ENCODE data around the gene NEK10.
A peak's percentile ranks its signal among the peaks of the same experiment; 100 is the strongest.

NEK10 gene

DNA sequence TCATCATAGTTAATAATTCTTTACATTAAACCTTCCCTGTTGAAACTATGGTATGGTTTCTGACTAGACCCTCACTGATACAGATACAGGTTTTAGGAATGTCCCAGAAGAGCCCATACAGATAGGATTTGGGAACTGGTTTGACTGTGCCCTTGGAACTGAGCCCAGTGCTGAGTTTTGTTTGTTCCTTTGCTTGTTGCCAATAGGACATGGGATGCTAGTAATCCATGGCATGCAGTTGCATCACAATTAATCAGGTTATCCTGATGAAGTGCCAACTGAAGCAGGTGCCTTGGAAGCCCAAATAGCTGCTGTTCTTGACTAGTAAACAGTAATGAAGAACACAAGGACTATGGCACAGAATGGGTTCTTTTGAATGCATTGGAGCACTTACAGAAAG is 230.6 kb downstream of the NEK10 start:
- TF ChIP-seq, protein P1, sequence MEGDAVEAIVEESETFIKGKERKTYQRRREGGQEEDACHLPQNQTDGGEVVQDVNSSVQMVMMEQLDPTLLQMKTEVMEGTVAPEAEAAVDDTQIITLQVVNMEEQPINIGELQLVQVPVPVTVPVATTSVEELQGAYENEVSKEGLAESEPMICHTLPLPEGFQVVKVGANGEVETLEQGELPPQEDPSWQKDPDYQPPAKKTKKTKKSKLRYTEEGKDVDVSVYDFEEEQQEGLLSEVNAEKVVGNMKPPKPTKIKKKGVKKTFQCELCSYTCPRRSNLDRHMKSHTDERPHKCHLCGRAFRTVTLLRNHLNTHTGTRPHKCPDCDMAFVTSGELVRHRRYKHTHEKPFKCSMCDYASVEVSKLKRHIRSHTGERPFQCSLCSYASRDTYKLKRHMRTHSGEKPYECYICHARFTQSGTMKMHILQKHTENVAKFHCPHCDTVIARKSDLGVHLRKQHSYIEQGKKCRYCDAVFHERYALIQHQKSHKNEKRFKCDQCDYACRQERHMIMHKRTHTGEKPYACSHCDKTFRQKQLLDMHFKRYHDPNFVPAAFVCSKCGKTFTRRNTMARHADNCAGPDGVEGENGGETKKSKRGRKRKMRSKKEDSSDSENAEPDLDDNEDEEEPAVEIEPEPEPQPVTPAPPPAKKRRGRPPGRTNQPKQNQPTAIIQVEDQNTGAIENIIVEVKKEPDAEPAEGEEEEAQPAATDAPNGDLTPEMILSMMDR (IDR thresholded peaks at IDR 0.05; ENCODE audit: extremely low read depth, missing control alignments) = no peak
- no peak for DNase-seq (ENCODE audit: low spot score)

DNA sequence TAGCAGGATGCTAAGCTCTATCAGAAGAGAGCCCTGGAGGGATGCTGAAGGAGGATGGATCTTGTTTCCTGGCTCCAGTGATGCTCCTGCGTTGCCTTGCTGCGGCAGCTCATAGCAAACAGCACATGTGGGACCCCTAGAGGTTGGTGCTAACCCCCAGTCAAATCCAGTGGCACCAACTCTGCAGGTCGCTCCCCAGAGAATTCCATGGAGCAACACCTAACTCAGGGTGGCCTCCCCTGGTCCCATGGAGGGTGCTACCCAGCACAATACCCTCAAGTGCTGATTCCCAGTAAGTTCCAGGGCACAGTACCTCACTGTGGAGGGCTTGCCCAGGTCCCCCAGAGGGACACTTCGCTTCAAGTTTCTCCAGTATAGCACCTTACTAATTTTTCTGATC is 231.2 kb downstream of the NEK10 start:
- TF ChIP-seq, protein P1 (IDR thresholded peaks at IDR 0.05; ENCODE audit: extremely low read depth, missing control alignments) = no peak

DNA sequence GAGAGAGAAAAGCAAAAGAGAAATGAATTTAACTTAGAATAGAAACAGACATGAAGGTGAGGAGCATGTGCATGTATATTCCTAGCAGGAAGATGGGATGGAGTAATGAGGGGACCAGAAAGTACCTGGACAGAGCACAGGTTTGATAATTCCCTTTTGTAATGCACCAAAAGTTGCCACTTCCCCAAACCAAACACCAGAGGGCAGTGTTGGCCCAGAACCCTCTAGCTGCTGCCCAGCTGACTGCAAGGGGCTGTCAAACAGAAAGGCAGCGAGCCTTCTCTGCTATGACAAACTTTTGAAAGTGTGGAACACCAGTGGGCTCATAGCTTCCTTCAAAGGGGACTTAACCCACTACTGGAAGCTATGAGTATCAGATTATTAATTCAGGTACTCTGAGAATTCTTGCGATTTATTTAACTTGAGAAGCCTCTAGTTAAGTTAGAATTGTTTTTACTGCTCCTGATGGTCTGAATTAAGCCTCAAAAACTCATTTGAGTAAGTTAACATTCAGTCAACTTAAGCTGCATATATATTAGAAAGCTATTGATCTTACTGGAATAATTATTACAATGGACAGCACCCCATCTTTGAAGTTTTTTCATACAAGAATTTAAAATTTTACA is 234.9 kb downstream of the NEK10 start:
- DNase-seq (ENCODE audit: low spot score) = peak; percentile 66
- TF ChIP-seq, protein P1 (IDR thresholded peaks at IDR 0.05; ENCODE audit: extremely low read depth, missing control alignments) = peak; percentile 80

More for the DNA sequence above, 231.2 kb downstream of the NEK10 start:
- DNase-seq (ENCODE audit: low spot score) = no peak

DNA sequence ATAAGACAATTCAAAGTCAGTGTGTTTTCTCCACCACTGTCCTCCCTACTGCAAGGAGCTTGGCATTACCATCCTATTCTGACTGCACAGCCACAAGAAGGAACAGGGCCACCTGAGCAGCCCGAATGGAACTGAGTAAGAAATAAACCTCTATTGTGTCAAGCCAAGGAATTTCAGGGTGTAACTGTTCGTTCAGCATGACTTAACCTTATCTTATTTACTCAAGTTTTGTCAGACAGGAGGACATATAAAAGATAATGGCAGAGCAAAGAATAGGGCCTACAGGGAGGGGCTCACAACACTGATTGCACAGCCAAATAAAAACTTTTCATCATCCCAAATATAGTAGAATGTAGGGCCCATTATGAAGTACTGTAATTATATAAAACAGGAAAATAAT is 236.1 kb downstream of the NEK10 start:
- no peak for DNase-seq (ENCODE audit: low spot score)
- TF ChIP-seq, protein P1 (IDR thresholded peaks at IDR 0.05; ENCODE audit: extremely low read depth, missing control alignments) = no peak

DNA sequence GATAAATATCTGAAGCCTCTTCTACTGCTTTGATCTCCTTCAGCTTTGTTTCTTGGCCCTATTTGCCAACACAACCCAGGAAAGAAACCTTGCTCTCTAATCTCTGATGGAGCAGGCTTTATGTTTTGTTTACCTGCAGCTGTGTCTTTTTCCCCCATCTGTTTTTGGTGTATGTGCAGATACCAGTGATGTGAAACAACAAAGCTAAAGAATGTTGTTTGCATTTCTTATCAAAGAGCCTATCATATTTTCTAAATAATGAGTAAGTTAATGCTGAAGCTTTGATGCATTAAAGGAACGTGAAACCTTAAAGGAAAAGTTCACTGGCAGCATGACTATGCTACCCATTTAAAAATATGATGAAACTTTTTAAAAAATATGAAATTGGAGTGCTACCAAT is 238.4 kb downstream of the NEK10 start:
- no peak for DNase-seq (ENCODE audit: low spot score)
- TF ChIP-seq, protein P1 (IDR thresholded peaks at IDR 0.05; ENCODE audit: extremely low read depth, missing control alignments) = no peak

DNA sequence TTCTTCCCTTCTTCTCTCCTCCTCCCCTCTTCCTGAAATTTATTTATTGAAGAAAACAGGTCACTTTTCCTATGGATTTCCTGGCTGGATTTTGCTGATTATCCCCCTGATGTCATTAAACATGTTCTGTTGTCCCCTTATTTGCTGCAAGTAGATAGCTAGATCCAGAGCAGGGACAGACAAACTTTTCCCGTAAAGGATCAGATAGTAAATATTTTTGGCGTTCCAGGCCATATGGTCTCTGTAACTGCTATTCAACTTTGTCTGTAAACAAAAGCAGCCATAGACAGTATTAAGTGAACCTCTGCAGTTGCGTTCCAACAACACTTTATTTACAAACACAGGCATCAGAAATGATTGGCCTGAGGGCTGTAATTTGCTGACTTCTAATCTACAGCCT is 241.3 kb downstream of the NEK10 start:
- TF ChIP-seq, protein P1 (IDR thresholded peaks at IDR 0.05; ENCODE audit: extremely low read depth, missing control alignments) = no peak
- no peak for DNase-seq (ENCODE audit: low spot score)

DNA sequence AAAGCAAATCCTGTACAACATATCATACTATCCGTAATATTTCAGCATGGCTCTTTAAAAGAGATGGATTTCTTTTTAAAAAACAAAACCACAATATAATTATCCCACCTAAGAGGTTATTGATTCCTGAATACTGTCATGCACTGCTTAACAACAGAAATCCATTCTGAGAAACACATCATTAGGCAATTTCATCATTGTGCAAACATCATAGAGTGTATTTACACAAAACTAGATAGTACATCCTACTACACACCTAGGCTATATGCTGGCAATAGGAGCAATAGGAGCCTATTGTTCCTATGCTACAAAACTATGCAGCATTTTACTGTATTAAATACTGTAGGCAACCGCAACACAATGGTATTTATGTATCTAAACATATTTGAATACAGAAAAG is 242.0 kb downstream of the NEK10 start:
- TF ChIP-seq, protein P1 (IDR thresholded peaks at IDR 0.05; ENCODE audit: extremely low read depth, missing control alignments) = no peak
- DNase-seq (ENCODE audit: low spot score) = no peak

Data from GM20000 (cell line).